Medulla oblongata (tissue), 1 donor: ENCODE data around the gene UNC13A.
"Not testable (repeated sequence)": the region's sequence is repeated elsewhere in the genome, so short reads cannot be mapped to it uniquely, and the experiment has no call there.

Experiments used
- DNase-seq: peaks from one replicate; pipeline ENCODE4 v3.0.0-alpha.2; 2015; ENCODE audit errors: extremely low spot score

UNC13A gene

GRCh38 chr19:17604372-17605025 is 83.7 kb downstream of the UNC13A start:
- no peak for DNase-seq

DNA sequence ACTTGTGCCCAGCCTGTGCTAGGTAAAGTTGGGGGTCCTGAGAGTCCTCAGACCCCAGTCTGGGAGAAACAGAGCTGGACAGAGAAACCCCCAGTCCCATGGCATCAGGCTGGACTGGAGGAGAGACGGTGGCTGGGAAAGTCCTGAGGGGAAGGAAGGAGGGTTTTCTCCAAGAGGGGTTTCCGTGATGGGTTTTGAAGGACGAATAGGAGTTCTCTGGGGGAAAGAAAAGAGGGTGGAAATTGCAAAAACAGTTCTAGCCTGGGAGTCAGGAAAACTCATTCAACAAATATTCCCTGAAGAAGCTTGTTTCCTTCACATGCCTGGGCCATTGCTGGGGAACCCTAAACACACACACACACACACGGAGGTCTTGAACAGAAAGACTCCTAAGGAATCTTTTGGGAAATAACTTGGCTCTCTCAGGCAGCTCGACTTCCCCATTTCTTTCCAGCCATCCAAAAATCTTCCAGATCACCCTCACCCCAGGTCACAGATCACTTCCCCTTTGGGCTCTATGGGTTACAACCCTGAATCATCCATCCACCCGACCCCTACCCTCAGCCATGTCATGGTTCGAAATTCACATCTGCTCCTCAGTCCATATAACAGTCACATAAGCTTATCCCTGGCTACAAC is 85.2 kb downstream of the UNC13A start:
- no peak for DNase-seq

DNA sequence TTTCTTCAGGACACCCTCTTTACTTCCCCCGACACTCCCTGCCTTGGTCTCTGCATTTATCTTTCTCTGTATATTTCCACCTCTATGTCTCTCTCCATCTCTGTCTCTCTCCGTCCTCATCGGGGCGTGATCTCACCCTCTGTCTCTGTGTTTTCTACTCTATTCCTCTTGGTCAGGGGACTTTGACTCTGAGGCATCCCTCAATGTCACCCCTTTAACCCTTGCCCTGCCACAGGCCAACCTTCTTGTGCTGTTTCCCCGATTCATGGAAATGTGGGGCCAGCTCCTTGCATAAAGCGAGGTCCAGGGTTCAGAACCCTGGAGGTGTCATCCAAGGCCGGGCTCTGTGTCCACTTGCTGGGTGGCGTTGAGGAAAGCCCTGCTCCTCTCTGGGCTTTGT is 85.9 kb downstream of the UNC13A start:
- DNase-seq, result no peak

GRCh38 chr19:17601683-17602082 is 86.5 kb downstream of the UNC13A start:
- DNase-seq, result no peak

GRCh38 chr19:17599780-17600179 is 88.4 kb downstream of the UNC13A start:
- no peak for DNase-seq

DNA sequence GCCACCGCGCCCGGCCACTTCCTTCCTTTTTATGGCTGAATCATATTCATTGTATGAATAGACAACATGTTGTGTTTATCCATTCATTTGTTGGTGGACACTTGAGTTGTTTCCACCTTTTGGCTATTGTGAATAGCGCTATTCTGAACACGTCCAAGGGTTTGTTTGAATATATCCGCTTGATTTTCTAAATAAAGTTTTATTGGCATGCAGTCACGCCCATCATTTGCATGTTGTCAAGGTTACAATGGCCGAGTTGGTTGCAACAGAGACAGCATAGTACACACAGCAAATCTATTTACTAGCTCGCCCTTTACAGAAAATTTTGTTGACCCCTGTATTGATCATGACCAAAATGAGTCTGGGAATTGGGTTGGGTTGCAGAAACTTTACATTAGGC is 89.2 kb downstream of the UNC13A start:
- DNase-seq, result no peak

GRCh38 chr19:17598063-17598462 is 90.1 kb downstream of the UNC13A start:
- DNase-seq, result not testable (repeated sequence)

DNA sequence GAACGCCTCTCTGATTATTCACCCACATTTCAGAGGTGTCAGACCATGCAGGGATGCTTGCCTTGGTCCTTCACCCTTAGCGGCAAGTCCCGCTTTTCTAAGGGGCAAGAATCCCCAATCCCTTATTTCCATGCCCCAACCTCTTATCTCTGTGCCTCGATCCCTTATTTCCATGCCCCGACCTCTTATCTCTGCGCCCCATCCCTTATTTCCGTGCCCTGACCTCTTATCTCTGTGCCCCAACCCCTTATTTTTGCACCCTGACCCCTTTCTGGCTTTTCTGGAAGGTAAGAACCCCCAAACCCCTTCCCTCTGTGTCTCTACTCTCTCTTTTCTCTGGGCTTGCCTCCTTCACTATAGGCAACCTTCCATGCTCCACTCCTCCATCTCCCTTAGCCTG is 93.9 kb downstream of the UNC13A start:
- not testable (repeated sequence) for DNase-seq

- no peak for DNase-seq
Observed at GRCh38 chr19:17590866-17591265, 97.3 kb downstream of the UNC13A start.

GRCh38 chr19:17585395-17585794 is 102.8 kb downstream of the UNC13A start:
- not testable (repeated sequence) for DNase-seq

GRCh38 chr19:17584132-17584531 is 104.0 kb downstream of the UNC13A start:
- DNase-seq, result no peak

DNA sequence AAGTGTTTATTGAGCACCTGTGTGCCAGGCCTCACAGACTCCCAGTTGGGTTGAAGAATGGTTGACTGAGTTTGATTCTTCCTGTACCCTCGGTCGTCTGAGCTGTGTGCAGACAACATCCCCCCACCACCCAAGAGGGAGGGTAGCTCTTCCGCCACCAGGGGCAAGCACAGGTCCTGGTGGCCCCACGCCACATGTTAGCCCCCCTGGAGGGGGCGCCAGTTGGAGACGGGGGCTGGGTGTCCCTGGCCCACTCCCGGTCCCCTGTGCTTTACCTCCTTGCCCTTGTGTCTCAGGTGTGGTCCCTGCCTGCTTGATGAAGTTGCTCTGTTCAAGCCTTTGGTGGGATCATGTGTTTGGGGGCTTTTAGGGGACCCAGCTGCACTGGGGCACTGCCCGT is 105.5 kb downstream of the UNC13A start:
- DNase-seq, result no peak

DNA sequence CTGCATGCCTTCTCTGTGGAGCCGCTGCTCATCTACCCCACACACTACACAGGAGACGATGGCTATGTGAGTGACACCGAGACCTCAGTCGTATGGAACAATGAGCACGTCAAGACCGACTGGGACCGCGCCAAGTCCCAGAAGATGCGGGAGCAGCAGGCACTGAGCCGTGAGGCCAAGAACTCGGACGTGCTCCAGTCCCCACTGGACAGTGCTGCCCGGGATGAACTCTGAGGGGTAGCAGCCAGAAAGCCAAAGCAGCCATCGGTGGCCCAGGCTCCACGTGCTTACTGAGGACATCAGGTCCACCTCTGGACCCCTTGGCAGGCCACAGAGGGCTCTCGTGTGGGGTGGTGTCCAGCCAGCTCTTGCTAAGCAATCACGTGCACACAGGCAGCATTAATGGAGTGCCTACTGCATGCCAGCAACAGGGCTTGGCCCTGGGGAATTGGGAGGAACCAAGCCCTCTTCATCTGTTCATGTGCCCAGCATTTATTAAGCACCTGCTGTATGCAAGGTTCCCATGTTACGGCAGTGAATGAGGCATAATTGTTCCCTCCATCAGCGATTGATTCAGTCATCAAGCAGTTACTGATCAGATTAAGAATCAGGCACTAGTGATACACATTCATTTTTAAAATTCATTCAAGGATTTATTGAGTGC is 106.8 kb downstream of the UNC13A start:
- no peak for DNase-seq

DNA sequence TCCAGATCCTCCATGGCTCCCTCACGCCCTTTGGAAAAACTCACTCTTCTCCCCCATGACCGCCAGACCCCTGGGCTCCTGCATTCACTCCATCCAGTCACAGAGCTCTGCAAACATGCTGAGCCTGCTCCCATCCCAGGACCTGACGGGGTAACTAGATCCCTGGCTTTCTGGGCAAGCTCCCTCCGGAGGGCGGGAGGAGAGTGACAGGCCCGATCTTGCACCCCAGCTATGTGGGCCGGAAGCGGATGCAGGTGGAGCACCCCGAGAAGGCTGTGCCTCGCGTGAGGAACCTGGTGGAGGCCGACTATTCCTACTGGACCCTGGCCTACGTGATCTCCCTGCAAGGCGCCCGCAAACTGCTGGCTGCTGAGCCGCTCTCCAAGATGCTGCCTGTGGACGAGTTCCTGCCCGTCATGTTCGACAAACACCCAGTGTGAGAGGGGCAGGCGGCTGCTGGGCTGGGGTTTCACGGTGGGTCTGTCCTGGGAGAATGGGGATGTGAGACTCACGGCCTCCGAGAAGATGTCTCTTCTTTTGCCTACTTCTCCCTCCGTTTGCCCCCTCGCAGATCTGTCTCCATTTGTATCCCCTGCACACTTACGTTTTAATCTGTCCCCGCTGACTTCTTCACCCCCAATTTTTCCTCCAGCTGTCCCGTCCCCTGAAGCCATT is 107.5 kb downstream of the UNC13A start:
- DNase-seq, result no peak

DNA sequence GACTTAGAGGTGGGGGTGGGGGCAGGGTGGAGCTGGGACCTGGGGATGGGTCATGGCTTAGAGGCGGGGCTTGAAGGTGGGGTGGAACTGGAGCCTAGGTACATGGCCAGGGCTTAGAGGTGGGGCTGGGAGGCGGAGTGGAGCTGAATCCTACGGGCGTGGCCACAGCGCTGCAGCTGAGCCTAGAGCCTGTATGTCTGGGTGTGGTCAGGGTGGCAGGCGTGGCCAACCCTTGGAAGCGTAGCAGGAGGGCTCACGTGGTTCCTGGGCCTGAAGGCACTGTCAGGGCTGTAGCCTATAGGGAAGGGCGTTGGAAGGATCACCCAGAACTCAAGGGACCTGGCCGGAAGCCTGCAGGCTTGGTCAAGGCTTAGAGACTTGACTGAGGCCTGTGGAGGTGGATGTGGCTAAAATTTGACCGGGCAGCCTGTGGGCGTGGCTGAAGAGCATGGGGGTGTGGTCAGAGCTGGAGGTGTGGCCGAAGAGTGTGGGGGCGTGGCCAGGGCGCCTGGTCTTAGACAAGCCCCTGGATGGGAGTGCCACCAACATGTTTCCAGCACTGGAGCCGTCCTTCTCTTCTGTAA is 108.4 kb downstream of the UNC13A start:
- DNase-seq, result no peak

DNA sequence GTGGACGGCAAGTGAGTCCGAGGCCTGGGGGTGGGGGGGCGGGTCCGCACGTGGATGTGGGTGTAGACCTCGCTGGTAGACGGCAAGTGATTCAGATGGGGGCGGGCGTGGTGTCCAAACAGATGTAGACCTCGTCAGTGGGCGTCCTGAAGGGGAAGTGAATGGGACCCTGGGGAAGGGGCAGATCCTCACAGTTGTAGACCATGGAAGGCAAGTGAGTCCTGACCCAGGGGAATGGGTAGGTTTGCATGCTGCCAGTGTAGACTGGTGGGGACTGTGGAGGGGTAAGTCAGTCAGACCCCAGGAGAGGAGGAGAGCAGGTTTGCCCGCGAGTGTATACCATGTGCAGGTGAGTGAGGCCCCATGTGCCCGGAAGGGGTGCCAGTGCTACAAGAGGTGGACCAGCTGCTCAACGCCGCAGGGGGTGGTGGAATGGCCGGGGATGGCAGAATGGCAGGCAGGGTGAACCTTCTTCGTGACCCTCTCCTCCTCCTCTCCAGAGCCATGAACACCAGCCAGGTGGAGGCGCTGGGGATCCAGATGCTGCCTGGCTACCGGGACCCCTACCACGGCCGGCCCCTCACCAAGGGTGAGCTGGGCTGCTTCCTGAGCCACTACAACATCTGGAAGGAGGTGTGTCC is 110.6 kb downstream of the UNC13A start:
- DNase-seq, result no peak

GRCh38 chr19:17576758-17577456 is 111.2 kb downstream of the UNC13A start:
- DNase-seq, result no peak

DNA sequence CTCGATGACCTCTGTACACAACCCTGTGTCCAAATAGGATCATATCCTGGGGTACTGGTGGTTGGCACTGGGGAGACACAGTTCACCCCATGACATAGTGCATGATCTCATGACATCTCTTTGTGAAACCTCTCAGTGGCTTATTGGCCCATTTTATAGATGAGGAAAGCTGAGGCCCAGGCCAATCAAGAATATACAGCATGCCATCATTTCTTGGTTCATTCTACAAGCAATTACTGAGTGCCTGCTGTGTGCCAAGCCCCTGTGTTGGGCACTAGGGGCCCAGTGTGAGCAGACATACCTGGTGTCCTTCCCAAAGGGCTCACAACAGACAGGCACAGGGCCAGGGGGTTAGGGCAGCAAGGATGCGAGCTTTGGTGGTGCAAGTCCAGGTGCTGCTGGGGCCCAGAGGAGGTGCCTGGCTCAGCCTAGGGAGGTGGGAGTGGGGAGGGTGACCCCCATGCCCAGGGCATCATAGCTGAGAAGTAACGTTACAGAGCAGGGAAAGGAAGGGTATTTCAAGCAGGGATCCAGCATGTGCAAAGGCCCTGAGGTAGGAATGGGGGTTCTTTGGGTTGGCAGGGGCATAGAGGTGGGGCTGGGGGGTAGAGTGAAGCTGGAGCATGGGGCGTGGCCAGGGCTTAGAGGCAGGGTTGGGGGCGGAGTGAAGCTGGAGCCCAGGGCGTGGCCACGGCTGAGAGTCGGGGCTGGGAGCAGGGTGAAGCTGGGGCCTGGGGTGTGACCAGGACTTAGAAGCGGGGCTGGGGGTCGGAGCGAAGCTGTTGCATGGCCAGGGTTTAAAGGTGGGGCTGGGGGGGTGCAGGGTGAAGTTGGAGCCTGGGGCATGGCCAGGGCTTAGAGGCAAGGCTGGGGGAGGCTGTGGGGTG is 112.0 kb downstream of the UNC13A start:
- no peak for DNase-seq

- DNase-seq, result no peak
Observed at GRCh38 chr19:17572638-17573037, 115.5 kb downstream of the UNC13A start.

GRCh38 chr19:17570791-17571190 is 117.4 kb downstream of the UNC13A start:
- DNase-seq, result no peak
